ENCODE data around the gene TPPP3.

The TPPP3 gene

DNA sequence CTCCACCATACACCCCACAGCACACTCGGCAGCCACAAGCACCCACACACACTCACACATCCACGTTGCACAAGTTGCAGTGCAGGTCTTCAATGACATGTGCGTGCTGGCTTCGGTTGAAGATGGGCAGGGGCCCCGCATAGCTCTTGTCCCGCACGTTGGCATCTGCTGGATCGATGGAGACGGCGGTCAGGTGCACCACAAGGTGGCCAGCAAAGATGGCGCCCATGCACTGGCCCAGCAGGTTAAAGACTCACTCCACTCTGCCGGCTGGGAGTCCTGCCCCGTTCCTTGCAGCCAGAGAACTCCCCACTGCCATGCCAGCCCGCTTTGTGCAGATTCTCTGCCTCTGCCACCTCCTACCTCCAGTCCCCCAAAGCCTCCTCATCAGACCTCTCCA is 7.6 kb upstream of the TPPP3 start:
- H3K4me1 ChIP-seq (ENCODE audit: control insufficient read depth in 1 of 2, insufficient read depth in 2 of 2, low read length in 2 of 2): peaks cover 2 to 43% of the 10 kb centered on the region in 2 donors
- H3K9me3 ChIP-seq (ENCODE audit: control insufficient read depth in 1 of 2, low read length in 2 of 2): no peaks in the 10 kb centered on the region
- no peaks in the 10 kb centered on the region for H3K27me3 ChIP-seq (ENCODE audit: low read depth, low read length)
- H3K4me3 ChIP-seq (ENCODE audit: low read depth in 1 of 2, low read length in 2 of 2): no peak overlapping the region
- H3K27ac ChIP-seq (ENCODE audit: low read length): no peak overlapping the region
- H3K36me3 ChIP-seq (ENCODE audit: control insufficient read depth in 1 of 2, insufficient read depth in 2 of 2, low read length in 2 of 2): no peaks in the 10 kb centered on the region

DNA sequence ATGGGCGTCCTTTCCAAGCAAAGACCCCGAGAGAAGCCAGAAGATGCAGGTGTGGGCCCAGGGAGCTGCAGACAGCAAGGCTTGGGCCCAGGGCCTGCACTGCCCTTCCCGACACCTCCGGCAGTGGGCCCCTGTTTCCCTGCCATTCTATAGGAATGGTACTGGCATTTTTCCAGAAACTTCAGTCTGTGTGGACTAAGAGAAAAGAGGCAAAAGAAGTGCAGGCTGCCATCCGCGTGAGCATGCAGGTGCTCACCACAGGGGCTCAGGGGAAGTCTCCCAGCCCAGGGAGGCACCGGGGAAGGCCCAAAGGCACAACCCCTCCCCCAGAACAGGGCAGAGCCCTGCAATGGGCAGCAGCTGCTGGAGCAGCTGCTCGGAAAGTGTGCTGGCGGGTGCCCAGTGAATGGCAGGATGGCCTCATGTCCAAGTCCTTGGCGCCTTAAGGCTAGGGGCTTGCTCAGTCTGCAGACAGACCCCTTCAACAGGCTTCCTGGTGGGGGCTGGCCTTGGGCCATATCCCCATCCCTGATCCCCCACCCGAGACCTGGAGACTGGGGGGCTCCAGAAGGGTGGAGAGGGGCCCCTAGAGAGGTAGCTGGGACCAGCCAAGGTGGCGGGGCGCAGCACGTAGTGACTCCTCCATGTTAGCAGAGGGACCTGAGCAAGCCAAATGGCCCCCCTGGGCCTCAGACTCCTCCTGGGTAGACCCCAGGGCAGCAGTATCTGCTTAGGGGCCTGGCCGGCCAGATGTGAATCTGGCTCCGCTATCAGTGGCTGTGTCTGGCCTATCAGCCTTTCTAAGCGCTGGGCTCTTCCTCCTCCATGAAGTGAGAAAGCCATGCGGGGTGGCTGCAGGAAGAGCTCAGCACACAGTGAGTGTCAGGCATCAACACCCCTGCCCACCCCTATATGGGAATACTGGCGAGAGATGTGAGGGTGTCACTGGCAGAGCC is 6.7 kb upstream of the TPPP3 start:
- Histone ChIP-seq H3K9me3 (ENCODE audit: control insufficient read depth in 1 of 2, low read length in 2 of 2) (no peaks in the 10 kb centered on the region), H3K27me3 (ENCODE audit: low read depth, low read length) (no peaks in the 10 kb centered on the region), H3K36me3 (ENCODE audit: control insufficient read depth in 1 of 2, insufficient read depth in 2 of 2, low read length in 2 of 2) (no peaks in the 10 kb centered on the region), H3K4me3 (ENCODE audit: low read depth in 1 of 2, low read length in 2 of 2) (no peak overlapping the region), H3K27ac (ENCODE audit: low read length) (no peak overlapping the region), H3K4me1 (ENCODE audit: control insufficient read depth in 1 of 2, insufficient read depth in 2 of 2, low read length in 2 of 2) (peaks cover 4 to 49% of the 10 kb centered on the region in 2 donors)

- H3K9me3 ChIP-seq (ENCODE audit: control insufficient read depth in 1 of 2, low read length in 2 of 2): no peaks in the 10 kb centered on the region
- peak overlapping the region in 1 of 2 donors; percentile 31 for H3K4me3 ChIP-seq (ENCODE audit: low read depth in 1 of 2, low read length in 2 of 2)
- H3K27me3 ChIP-seq (ENCODE audit: low read depth, low read length): no peaks in the 10 kb centered on the region
- no peak overlapping the region for H3K27ac ChIP-seq (ENCODE audit: low read length)
- H3K4me1 ChIP-seq (ENCODE audit: control insufficient read depth in 1 of 2, insufficient read depth in 2 of 2, low read length in 2 of 2): peaks cover 4 to 52% of the 10 kb centered on the region in 2 donors
- no peaks in the 10 kb centered on the region for H3K36me3 ChIP-seq (ENCODE audit: control insufficient read depth in 1 of 2, insufficient read depth in 2 of 2, low read length in 2 of 2)
Measured at GRCh38 chr16:67399218-67399733, 6.0 kb upstream of the TPPP3 start.

GRCh38 chr16:67398546-67399217 is 5.4 kb upstream of the TPPP3 start:
- no peak overlapping the region for H3K27ac ChIP-seq (ENCODE audit: low read length)
- no peak overlapping the region for H3K4me3 ChIP-seq (ENCODE audit: low read depth in 1 of 2, low read length in 2 of 2)
- no peaks in the 10 kb centered on the region for H3K36me3 ChIP-seq (ENCODE audit: control insufficient read depth in 1 of 2, insufficient read depth in 2 of 2, low read length in 2 of 2)
- no peaks in the 10 kb centered on the region for H3K27me3 ChIP-seq (ENCODE audit: low read depth, low read length)
- no peaks in the 10 kb centered on the region for H3K9me3 ChIP-seq (ENCODE audit: control insufficient read depth in 1 of 2, low read length in 2 of 2)
- peaks cover 4 to 52% of the 10 kb centered on the region in 2 donors for H3K4me1 ChIP-seq (ENCODE audit: control insufficient read depth in 1 of 2, insufficient read depth in 2 of 2, low read length in 2 of 2)

GRCh38 chr16:67397812-67398545 is 4.7 kb upstream of the TPPP3 start:
- Histone ChIP-seq H3K4me1 (ENCODE audit: control insufficient read depth in 1 of 2, insufficient read depth in 2 of 2, low read length in 2 of 2) (peaks cover 4 to 58% of the 10 kb centered on the region in 2 donors), H3K36me3 (ENCODE audit: control insufficient read depth in 1 of 2, insufficient read depth in 2 of 2, low read length in 2 of 2) (no peaks in the 10 kb centered on the region), H3K27me3 (ENCODE audit: low read depth, low read length) (no peaks in the 10 kb centered on the region), H3K9me3 (ENCODE audit: control insufficient read depth in 1 of 2, low read length in 2 of 2) (no peaks in the 10 kb centered on the region), H3K4me3 (ENCODE audit: low read depth in 1 of 2, low read length in 2 of 2) (no peak overlapping the region), H3K27ac (ENCODE audit: low read length) (no peak overlapping the region)

DNA sequence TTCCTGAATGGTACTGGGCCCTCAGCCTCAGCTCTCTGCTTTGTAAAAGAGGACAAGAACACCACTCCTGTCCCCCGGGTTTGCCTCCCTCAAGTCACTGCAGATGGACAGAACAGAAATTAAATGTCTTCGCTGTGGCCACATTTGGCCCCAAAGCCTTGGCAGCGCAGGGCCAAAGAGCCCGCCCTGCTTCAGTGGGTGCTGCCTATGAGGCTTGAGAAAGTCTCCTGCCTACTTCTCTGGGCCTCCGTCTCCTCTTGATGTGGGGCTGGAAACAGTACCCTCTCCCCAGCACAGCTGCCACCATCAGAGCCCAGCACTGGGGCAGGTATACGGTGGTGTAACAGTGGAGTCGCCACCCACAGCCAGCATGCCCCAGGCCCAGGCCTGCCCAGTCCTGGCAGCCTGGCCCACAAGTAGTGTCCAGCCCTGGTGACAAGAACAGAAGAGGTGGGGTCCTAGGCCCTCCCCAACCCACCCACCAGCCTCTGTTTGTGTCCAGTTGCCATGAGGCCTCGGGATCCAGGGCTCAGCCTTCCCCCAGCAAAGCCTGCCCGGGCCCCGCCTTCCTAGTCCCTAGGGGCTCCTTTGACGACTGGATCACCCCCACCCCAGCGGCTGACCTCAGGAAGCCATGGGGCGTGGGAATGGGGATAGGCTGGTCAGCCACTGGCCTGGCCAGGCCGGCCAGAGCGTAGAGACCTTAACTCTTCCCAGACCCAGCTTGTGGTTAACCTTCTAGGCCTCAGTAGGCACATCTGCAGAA is 3.9 kb upstream of the TPPP3 start:
- Histone ChIP-seq H3K36me3 (ENCODE audit: control insufficient read depth in 1 of 2, insufficient read depth in 2 of 2, low read length in 2 of 2) (no peaks in the 10 kb centered on the region), H3K27ac (ENCODE audit: low read length) (peak overlapping the region; percentile 31), H3K4me3 (ENCODE audit: low read depth in 1 of 2, low read length in 2 of 2) (no peak overlapping the region), H3K4me1 (ENCODE audit: control insufficient read depth in 1 of 2, insufficient read depth in 2 of 2, low read length in 2 of 2) (peaks cover 9 to 66% of the 10 kb centered on the region in 2 donors), H3K27me3 (ENCODE audit: low read depth, low read length) (no peaks in the 10 kb centered on the region), H3K9me3 (ENCODE audit: control insufficient read depth in 1 of 2, low read length in 2 of 2) (no peaks in the 10 kb centered on the region)

DNA sequence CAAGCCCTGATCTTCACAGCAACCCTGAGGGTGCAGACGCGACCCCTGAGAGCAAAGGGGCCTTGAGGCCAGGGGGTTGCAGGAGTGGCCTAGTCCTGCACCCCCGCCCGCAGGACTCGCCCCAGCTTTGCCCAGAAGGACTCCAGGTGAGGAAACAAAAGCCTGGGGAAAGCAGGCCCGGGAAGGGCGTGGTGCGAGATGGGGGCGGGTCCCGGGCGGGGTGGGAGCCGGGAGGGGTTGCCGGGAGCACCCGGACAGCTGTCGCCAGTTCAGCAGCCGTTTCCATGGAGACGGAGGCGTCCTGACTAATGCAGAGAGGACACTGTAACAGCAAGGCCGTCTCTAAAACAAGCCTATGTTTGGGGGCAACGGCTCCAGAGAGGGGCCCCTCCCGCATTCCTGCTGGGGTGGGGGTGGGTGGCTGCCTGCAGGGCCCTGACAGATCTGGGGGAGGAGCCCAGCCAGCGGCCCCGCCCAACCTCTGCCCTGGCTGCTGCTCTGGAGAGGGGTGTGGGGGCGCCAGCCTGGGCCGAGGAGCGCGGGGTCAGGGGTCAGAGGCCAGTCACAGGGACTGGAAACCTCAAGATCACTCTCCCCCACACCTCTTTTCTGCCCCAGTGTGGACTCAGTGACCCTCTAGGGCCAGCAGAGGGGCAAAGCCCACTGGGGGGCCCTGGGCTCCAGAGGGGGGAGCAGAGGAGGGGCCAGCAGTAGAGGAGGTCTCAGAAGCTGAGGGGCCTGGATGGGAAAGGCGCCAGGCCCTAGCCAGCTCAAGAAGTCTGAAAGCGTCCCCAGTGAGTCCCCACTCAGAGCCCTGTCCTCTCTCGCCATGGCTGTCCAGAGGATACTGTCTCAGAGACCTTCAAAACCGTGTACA is 3.1 kb upstream of the TPPP3 start:
- Histone ChIP-seq H3K27me3 (ENCODE audit: low read depth, low read length) (no peaks in the 10 kb centered on the region), H3K4me1 (ENCODE audit: control insufficient read depth in 1 of 2, insufficient read depth in 2 of 2, low read length in 2 of 2) (peaks cover 9 to 74% of the 10 kb centered on the region in 2 donors), H3K4me3 (ENCODE audit: low read depth in 1 of 2, low read length in 2 of 2) (peak overlapping the region in 1 of 2 donors; percentile 12)

GRCh38 chr16:67395458-67396158 is 2.3 kb upstream of the TPPP3 start:
- peaks cover 9 to 82% of the 10 kb centered on the region in 2 donors for H3K4me1 ChIP-seq (ENCODE audit: control insufficient read depth in 1 of 2, insufficient read depth in 2 of 2, low read length in 2 of 2)
- H3K4me3 ChIP-seq (ENCODE audit: low read depth in 1 of 2, low read length in 2 of 2): peak overlapping the region in 1 of 2 donors; percentile 12
- no peaks in the 10 kb centered on the region for H3K36me3 ChIP-seq (ENCODE audit: control insufficient read depth in 1 of 2, insufficient read depth in 2 of 2, low read length in 2 of 2)
- peak overlapping the region; percentile 16 for H3K27ac ChIP-seq (ENCODE audit: low read length)
- no peaks in the 10 kb centered on the region for H3K27me3 ChIP-seq (ENCODE audit: low read depth, low read length)
- H3K9me3 ChIP-seq (ENCODE audit: control insufficient read depth in 1 of 2, low read length in 2 of 2): no peaks in the 10 kb centered on the region

More for the DNA sequence above, 3.1 kb upstream of the TPPP3 start:
- no peaks in the 10 kb centered on the region for H3K9me3 ChIP-seq (ENCODE audit: control insufficient read depth in 1 of 2, low read length in 2 of 2)
- no peaks in the 10 kb centered on the region for H3K36me3 ChIP-seq (ENCODE audit: control insufficient read depth in 1 of 2, insufficient read depth in 2 of 2, low read length in 2 of 2)
- H3K27ac ChIP-seq (ENCODE audit: low read length): peak overlapping the region; percentile 31

DNA sequence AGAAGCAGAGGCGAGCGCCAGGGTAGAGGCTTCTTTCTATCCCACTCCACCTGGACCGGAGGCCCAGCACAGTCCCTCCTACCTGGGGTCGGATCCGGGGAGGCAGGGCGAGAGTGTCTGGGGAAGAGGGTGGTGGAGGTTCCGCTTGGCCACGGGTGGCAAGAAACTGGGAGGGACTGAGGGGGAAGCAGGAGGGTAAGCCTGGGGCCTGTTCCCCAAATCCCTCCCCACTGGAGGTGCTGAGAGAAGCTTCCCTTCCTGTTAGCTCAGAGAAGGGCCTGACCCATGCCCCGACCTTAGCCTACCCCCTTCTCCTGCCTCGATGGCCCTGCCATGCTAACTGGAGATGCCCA is 1.8 kb upstream of the TPPP3 start:
- H3K9me3 ChIP-seq (ENCODE audit: control insufficient read depth in 1 of 2, low read length in 2 of 2): no peaks in the 10 kb centered on the region
- no peaks in the 10 kb centered on the region for H3K27me3 ChIP-seq (ENCODE audit: low read depth, low read length)
- peaks cover 9 to 87% of the 10 kb centered on the region in 2 donors for H3K4me1 ChIP-seq (ENCODE audit: control insufficient read depth in 1 of 2, insufficient read depth in 2 of 2, low read length in 2 of 2)
- H3K27ac ChIP-seq (ENCODE audit: low read length): no peak overlapping the region
- no peaks in the 10 kb centered on the region for H3K36me3 ChIP-seq (ENCODE audit: control insufficient read depth in 1 of 2, insufficient read depth in 2 of 2, low read length in 2 of 2)
- no peak overlapping the region for H3K4me3 ChIP-seq (ENCODE audit: low read depth in 1 of 2, low read length in 2 of 2)

Measured in muscle layer of duodenum (tissue), 2 donors.